A673 (cell line): ENCODE data around the gene IFI44L. TPM values are rescaled to one million over a fixed set of nuclear protein-coding genes. Genes with fewer than 3 reads are reported as not detected.

Experiments used
- BruUV-seq: library from RNA; stranded (reverse); fragments of 400-500 nt; replicated peaks from 2 replicates; lab custom pipeline; 2021; lab: Mats Ljungman, UMichigan
- CTCF ChIA-PET: fragments of 300-600 bp; sonication (Branson Sonifier 250); formaldehyde crosslinking; loops from one replicate; lab custom pipeline; 2022; ENCODE audit warnings: antibody characterized with exemption; lab: Charles Lee
- POLR2A ChIA-PET: fragments of 300-600 bp; sonication (Branson Sonifier 250); formaldehyde crosslinking; loops from one replicate; lab custom pipeline; 2022; ENCODE audit warnings: antibody characterized with exemption; ENCODE audit not compliant: low non-redundant PET; lab: Charles Lee
- DNase-seq: peaks from one replicate; pipeline ENCODE4 v3.0.0-alpha.2; 2015; ENCODE audit warnings: low spot score
- H3K27ac ChIP-seq: fragments of 200-600 bp; sonication (generic); 2 replicates; pipeline ENCODE4 v1.5.1; 2016; ENCODE audit warnings: mixed run types, low read depth, mild to moderate bottlenecking, mixed read lengths, antibody characterized with exemption, low read length; ENCODE audit not compliant: poor library complexity, severe bottlenecking
- H3K27me3 ChIP-seq: fragments of 200-600 bp; sonication (generic); replicated peaks from 2 replicates; pipeline ENCODE4 v1.6.1; 2017; ENCODE audit warnings: mixed run types, low read depth, mild to moderate bottlenecking, mixed read lengths, antibody characterized with exemption, low read length; ENCODE audit not compliant: insufficient read depth, poor library complexity
- H3K36me3 ChIP-seq: fragments of 200-600 bp; sonication (generic); 2 replicates; pipeline ENCODE4 v1.6.1; 2016; ENCODE audit warnings: mixed run types, mild to moderate bottlenecking, mixed read lengths, antibody characterized with exemption, low read length; ENCODE audit not compliant: insufficient read depth, poor library complexity, severe bottlenecking
- H3K4me1 ChIP-seq: fragments of 200-600 bp; sonication (generic); 2 replicates; pipeline ENCODE4 v1.6.1; 2017; ENCODE audit warnings: mixed run types, mild to moderate bottlenecking, mixed read lengths, antibody characterized with exemption, low read length; ENCODE audit not compliant: insufficient read depth, poor library complexity, severe bottlenecking
- H3K4me3 ChIP-seq: fragments of 200-600 bp; sonication (generic); 2 replicates; pipeline ENCODE4 v1.5.1; 2016; ENCODE audit warnings: low read depth, mixed run types, mild to moderate bottlenecking, mixed read lengths, low read length; ENCODE audit not compliant: poor library complexity, severe bottlenecking
- H3K9me3 ChIP-seq: fragments of 200-600 bp; sonication (generic); 2 replicates; pipeline ENCODE4 v1.6.1; 2016; ENCODE audit warnings: mixed run types, low read depth, mild to moderate bottlenecking, mixed read lengths, antibody characterized with exemption, low read length; ENCODE audit not compliant: poor library complexity, severe bottlenecking
- EZH2 ChIP-seq: fragments of 200-600 bp; sonication (generic); IDR thresholded peaks from 2 replicates; pipeline ENCODE4 v1.6.1; 2017; ENCODE audit warnings: borderline replicate concordance, low read depth, mild to moderate bottlenecking, mixed read lengths, antibody characterized with exemption, low read length; ENCODE audit not compliant: poor library complexity, severe bottlenecking
- intact Hi-C: fragments of 100-400 bp; cut with micrococcal nuclease; formaldehyde crosslinking; loops from one replicate; pipeline ENCODE4 v1.10.0; 2022; ENCODE audit not compliant: unreplicated experiment
- total RNA-seq: library from RNA; stranded (reverse); gene quantifications from 2 replicates; pipeline ENCODE4 v1.2.3, GENCODE V29; 2021
- TF ChIP-seq, protein P1 (sequence below): fragments of 300-800, 200-600 bp; sonication (generic); conservative IDR thresholded peaks from 2 replicates; pipeline ENCODE4 v1.5.1; 2017; ENCODE audit warnings: low read depth, mild to moderate bottlenecking, antibody characterized with exemption, low read length, moderate library complexity, mixed read lengths

Gene IFI44L
- total RNA-seq, 1 experiment from 2014 or later = 7.5 TPM

GRCh38 chr1:78658901-78659300 is 38.7 kb downstream of the IFI44L start:
- Histone ChIP-seq H3K27ac (no peak overlapping the region), H3K9me3 (no peaks in the 10 kb centered on the region), H3K4me3 (no peak overlapping the region), H3K4me1 (no peaks in the 10 kb centered on the region), H3K36me3 (peaks cover 22% of the 10 kb centered on the region), H3K27me3 (no peaks in the 10 kb centered on the region)
- no peak for DNase-seq
- no TSS peak for BruUV-seq
- ChIA-PET POLR2A (no interaction called here), CTCF (no interaction called here)
- TF ChIP-seq, protein P1, sequence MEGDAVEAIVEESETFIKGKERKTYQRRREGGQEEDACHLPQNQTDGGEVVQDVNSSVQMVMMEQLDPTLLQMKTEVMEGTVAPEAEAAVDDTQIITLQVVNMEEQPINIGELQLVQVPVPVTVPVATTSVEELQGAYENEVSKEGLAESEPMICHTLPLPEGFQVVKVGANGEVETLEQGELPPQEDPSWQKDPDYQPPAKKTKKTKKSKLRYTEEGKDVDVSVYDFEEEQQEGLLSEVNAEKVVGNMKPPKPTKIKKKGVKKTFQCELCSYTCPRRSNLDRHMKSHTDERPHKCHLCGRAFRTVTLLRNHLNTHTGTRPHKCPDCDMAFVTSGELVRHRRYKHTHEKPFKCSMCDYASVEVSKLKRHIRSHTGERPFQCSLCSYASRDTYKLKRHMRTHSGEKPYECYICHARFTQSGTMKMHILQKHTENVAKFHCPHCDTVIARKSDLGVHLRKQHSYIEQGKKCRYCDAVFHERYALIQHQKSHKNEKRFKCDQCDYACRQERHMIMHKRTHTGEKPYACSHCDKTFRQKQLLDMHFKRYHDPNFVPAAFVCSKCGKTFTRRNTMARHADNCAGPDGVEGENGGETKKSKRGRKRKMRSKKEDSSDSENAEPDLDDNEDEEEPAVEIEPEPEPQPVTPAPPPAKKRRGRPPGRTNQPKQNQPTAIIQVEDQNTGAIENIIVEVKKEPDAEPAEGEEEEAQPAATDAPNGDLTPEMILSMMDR = no peak
- TF ChIP-seq EZH2 = no peak
- intact Hi-C loops = no loop called here

- CTCF ChIA-PET = no interaction called here
- no peak for TF ChIP-seq EZH2
- TF ChIP-seq, protein P1 = no peak
- no peak overlapping the region for H3K4me3 ChIP-seq
- POLR2A ChIA-PET = no interaction called here
- no peak for DNase-seq
- no peak overlapping the region for H3K27ac ChIP-seq
- no peaks in the 10 kb centered on the region for H3K27me3 ChIP-seq
- intact Hi-C loops = no loop called here
- BruUV-seq = no TSS peak
- no peaks in the 10 kb centered on the region for H3K4me1 ChIP-seq
- H3K36me3 ChIP-seq = peaks cover 7% of the 10 kb centered on the region
- no peaks in the 10 kb centered on the region for H3K9me3 ChIP-seq
Observed at GRCh38 chr1:78663923-78664322, 43.7 kb downstream of the IFI44L start.

- intact Hi-C loops = no loop called here
- POLR2A ChIA-PET = no interaction called here
- Histone ChIP-seq H3K27me3 (no peaks in the 10 kb centered on the region), H3K36me3 (no peaks in the 10 kb centered on the region), H3K4me1 (no peaks in the 10 kb centered on the region), H3K9me3 (no peaks in the 10 kb centered on the region), H3K27ac (no peak overlapping the region), H3K4me3 (no peak overlapping the region)
- no peak for TF ChIP-seq EZH2
- TF ChIP-seq, protein P1 = no peak
- BruUV-seq = no TSS peak
- DNase-seq = no peak
- CTCF ChIA-PET = no interaction called here
Observed at GRCh38 chr1:78664763-78665162, 44.5 kb downstream of the IFI44L start.
